Stimulated activated effector memory CD8-positive, alpha-beta T cell treated with anti-CD3 and anti-CD28 coated beads, Interleukin-12 subunit alpha, Interleukin-12 subunit beta, amount 100 ng/mL, for 72 hours (primary cell): ENCODE measurements around the gene TBXT.

Experiments
- ATAC-seq: fragments of 150-1000 bp; cut with Tn5 transposase; 2 replicates; pipeline ENCODE4 v1.10.0; 2021
- DNase-seq, 2 donors: peaks; one replicate each; pipeline ENCODE4 v3.0.0; 2021 to 2022; ENCODE audit warnings: low spot score in 2 of 2
- H3K27ac Mint-ChIP-seq: one replicate; pipeline ENCODE4 v1.8.0; 2022; ENCODE audit warnings: mild to moderate bottlenecking, mixed read lengths
- H3K36me3 Mint-ChIP-seq: one replicate; pipeline ENCODE4 v1.8.0; 2022; ENCODE audit warnings: mild to moderate bottlenecking, mixed read lengths
- H3K4me1 Mint-ChIP-seq: one replicate; pipeline ENCODE4 v1.8.0; 2022; ENCODE audit warnings: mixed read lengths
- H3K4me3 Mint-ChIP-seq: one replicate; pipeline ENCODE4 v1.8.0; 2022; ENCODE audit warnings: mild to moderate bottlenecking, mixed read lengths
- H3K9me3 Mint-ChIP-seq: one replicate; pipeline ENCODE4 v1.8.0; 2022; ENCODE audit warnings: mixed read lengths

The TBXT gene, protein sequence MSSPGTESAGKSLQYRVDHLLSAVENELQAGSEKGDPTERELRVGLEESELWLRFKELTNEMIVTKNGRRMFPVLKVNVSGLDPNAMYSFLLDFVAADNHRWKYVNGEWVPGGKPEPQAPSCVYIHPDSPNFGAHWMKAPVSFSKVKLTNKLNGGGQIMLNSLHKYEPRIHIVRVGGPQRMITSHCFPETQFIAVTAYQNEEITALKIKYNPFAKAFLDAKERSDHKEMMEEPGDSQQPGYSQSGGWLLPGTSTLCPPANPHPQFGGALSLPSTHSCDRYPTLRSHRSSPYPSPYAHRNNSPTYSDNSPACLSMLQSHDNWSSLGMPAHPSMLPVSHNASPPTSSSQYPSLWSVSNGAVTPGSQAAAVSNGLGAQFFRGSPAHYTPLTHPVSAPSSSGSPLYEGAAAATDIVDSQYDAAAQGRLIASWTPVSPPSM

DNA sequence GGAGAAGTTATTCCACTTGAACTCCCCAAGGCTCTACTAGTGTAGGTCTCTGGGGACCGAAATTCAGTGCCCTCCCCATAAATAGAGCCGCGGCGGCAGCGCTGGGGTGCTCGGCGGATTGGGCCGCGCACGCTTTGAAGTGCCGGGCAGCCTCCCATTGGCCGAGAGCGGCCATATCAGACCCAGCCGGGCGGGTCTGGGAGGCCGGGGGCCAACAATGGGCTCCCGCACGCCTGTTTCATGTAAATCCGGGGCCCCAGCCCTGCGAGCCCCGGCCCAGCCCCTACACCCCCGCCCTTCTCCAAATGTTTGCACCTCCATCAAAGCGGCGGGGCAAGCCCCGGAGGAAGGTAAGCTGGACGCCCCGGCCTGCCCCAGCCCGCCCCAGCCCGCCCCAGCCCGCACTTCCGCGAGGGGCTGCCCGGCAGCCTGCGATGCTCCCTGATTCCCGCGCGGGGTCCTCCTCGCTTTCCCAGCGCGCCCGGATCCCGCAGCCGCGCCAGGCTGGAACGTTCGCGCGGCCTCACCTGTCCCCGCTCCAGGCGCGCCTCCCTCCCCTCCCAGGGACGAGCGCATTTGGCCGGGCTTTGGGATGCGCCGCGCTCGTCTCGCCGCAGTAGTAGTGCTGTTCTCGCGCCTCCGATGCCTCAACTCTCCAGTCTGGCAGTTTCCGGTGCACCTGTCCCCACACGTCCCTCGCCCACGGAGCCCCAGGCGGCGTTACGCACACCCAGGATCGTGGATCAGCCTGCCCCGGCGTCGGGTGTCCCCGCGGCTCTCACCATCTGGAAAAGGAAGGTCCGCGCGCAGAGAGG is at the start of gene TBXT:
Gene TBXT (minus strand): TSS at position 51 of the 815 bp plus-strand sequence. CDS start 260 bp downstream, outside the sequence.
- H3K4me1 Mint-ChIP-seq: peaks cover 8% of the 10 kb centered on the region
- DNase-seq (no peak), ATAC-seq (no peak)
- no peak within 1 kb of the TSS for H3K27ac Mint-ChIP-seq
- no peaks in the 10 kb centered on the region for H3K9me3 Mint-ChIP-seq
- peak within 1 kb of the TSS; percentile 63 for H3K4me3 Mint-ChIP-seq
- H3K36me3 Mint-ChIP-seq: no peaks in the 10 kb centered on the region

DNA sequence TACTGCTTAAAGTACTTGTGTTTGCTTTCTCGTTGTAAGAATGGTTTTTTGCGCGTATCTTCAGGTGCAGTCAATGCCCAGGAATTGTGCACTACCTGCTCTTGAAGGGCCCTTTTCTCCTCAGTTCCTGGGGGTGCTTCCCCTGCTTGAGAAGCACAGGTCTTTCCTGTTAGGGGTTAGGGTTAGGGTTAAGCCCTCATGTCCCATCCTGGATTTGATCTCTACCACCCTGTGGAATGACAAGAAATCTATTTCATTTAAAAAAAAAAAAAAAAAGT is 39.6 kb upstream of the TBXT start:
- Mint-ChIP-seq H3K9me3 (peaks cover 3% of the 10 kb centered on the region), H3K27ac (no peak overlapping the region), H3K4me3 (no peak overlapping the region), H3K4me1 (no peaks in the 10 kb centered on the region), H3K36me3 (no peaks in the 10 kb centered on the region)
- ATAC-seq (no peak), DNase-seq (no peak)

DNA sequence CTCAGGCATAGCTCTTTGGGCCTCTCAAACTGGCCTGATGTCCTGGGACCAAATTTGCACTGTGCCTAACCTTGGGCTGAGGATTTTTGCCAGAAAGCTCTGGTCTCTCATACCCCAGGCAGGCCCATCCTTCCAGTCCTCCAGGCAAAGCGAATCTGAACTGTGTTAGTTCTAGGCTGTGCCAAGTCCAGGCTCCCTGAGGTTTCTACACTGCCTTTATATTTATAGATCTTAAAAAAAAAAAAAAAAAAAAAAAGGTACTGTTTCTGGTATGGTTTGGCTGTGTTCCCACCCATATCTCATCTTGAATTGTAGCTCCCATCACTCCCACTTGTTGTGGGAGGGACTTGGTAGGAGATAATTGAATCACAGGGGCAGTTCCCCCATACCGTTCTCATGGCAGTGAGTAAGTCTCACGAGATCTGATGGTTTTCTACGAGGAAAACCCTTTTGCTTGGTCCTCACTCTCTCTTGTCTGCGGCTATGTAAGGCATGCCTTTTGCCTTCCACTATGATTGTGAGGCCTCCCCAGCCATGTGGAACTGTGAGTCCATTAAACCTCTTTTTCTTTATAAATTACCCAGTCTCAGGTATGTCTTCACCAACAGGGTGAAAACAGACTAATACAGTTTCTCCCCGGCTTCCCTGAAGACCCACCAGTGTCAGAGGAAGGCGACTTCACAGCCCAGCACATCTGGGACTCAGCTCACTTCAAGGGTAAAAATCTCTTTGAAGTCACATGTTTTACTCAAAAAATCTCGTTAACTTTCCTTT is 39.0 kb upstream of the TBXT start:
- H3K36me3 Mint-ChIP-seq: no peaks in the 10 kb centered on the region
- H3K27ac Mint-ChIP-seq: no peak overlapping the region
- ATAC-seq: no peak
- no peaks in the 10 kb centered on the region for H3K4me1 Mint-ChIP-seq
- DNase-seq: no peak
- no peak overlapping the region for H3K4me3 Mint-ChIP-seq
- peaks cover 3% of the 10 kb centered on the region for H3K9me3 Mint-ChIP-seq

DNA sequence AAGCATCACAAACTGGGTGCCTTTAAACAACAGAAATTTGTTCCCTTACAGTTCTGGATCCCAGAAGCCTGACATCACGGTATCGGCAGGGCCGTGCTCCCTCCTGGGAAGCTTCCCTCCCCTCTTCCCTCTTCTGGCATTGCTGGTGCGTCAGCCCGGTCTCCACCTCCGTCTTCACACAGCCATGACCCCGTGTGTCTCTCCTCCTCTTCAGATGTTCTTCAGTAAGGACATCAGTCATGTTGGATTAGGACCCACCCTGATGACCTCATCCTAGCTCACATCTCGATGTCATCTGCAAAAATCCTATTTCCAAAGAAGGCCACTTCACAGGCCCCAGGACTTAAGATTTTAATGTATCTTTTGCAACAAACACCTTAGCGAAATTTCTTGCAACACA is 38.4 kb upstream of the TBXT start:
- DNase-seq (no peak), ATAC-seq (no peak)
- Mint-ChIP-seq H3K4me3 (no peak overlapping the region), H3K9me3 (peaks cover 1% of the 10 kb centered on the region), H3K4me1 (no peaks in the 10 kb centered on the region), H3K36me3 (no peaks in the 10 kb centered on the region), H3K27ac (no peak overlapping the region)

DNA sequence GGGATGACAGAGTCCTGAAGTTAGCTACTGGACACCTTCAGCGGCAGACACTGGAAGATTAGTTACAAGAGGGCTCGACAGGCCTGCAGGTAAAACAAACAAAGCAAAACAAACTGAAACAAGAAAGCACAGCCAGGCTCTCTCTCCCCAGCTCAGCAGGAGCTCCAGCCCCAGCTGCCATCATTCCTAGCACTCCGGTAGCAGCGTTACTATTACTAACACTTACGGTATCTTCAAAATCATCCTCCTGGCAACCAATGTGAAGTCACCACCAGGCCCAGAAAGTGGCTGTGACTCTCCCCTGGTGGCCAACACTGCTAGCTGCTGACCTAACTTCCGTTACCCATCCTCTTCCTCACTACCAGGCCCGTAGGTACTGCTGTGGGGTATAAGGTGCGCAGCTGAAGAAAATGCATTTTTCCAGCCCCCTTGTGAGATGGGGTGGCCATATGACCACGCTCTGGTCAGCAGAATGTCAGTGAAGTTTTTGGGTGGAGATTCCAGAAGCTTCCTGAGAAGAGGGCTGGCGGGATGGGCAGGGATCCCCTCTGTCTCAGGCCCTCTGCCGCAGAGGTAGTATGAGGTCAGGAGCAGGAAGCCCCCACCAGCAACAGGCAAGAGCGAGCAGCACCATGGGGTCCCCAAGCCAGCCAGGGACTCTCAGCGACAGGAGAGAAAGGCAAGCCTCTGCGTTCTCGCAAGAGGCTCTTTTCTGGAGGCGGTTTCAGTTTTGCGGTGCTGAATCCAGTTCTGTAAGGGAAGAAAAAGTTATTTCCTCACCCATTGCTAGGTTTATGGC is 37.4 kb upstream of the TBXT start:
- H3K36me3 Mint-ChIP-seq: no peaks in the 10 kb centered on the region
- H3K9me3 Mint-ChIP-seq: no peaks in the 10 kb centered on the region
- no peaks in the 10 kb centered on the region for H3K4me1 Mint-ChIP-seq
- H3K27ac Mint-ChIP-seq: no peak overlapping the region
- no peak for ATAC-seq
- DNase-seq: no peak
- no peak overlapping the region for H3K4me3 Mint-ChIP-seq

DNA sequence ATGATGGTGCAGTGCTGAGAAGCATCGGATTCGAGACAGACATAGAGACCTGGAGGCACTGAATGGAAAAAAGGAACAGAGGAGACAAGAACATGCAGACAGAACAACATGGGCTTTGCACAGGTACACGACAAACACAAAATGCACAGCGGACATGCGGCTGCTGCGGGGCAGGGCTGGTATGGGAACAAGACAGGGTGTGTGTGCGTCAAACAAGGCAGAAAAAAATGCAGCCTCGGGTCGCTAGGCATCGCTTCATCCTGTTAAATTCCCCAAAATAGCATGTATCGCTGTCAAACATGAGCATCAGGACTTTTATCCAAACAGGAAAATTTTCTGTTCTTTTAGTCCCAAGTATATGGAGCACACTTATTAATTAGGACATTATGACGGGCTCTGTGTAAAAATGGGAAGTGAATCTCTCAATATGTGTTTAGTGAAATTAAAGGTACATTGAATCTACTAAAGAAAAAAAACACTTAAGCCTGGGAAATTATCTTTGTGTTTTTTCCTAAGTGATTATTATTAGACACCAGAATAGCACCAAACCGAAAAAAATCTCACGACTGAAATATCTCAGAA is 36.1 kb upstream of the TBXT start:
- DNase-seq (no peak), ATAC-seq (no peak)
- H3K4me1 Mint-ChIP-seq: no peaks in the 10 kb centered on the region
- no peaks in the 10 kb centered on the region for H3K36me3 Mint-ChIP-seq
- no peak overlapping the region for H3K27ac Mint-ChIP-seq
- H3K9me3 Mint-ChIP-seq: no peaks in the 10 kb centered on the region
- H3K4me3 Mint-ChIP-seq: no peak overlapping the region

DNA sequence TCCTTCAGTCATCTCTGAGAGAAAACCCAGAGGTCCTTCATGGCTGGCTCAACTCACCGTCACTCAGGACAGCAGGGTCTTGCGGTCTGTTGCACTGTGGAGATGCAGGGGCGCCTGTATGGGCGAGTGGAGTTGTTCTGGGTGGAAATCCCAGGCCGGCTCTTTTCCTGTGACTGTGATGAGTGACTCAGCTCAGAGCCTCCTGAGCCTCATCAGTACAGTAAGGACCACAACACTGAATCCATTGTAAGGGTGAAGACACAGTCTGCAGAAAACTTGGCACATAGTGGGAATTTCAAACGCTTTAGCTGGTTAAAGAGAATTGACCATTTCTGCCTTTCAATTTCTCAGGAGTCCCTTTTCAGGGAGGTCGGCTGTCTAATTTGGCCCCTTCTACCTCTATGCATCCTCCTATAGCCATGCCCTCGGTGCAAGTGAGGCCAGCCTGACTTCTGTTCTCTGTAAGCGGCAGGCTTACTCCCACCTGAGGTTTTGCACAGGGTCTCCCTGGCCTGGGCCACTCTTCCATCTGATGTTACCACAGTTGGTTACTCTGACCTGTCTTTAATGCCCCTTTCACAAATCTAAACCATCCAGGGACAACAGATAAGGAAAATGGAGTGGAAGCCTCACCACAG is 35.5 kb upstream of the TBXT start:
- Mint-ChIP-seq H3K9me3 (no peaks in the 10 kb centered on the region), H3K36me3 (no peaks in the 10 kb centered on the region), H3K4me1 (no peaks in the 10 kb centered on the region), H3K4me3 (no peak overlapping the region), H3K27ac (no peak overlapping the region)
- no peak for DNase-seq
- no peak for ATAC-seq

DNA sequence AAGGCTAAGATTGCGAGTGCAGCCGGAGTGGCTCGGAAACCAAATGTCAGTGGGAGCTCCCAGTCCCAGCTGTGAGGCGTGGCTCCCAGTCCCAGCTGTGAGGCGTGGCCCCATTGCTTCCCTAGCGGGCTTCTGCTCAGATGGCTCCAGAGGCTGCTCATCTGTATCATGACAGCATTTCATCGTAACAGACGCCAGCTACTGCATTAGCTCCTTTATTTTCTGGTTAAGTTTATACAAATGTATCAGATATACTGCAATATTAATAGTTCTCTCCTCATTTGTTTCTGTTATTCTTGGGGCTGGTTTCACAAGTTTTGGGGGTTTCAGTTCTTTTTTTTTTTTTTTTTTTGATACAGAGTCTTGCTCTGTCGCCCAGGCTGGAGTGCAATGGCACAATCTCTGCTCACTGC is 34.7 kb upstream of the TBXT start:
- Mint-ChIP-seq H3K4me3 (no peak overlapping the region), H3K36me3 (no peaks in the 10 kb centered on the region), H3K27ac (no peak overlapping the region), H3K4me1 (no peaks in the 10 kb centered on the region), H3K9me3 (no peaks in the 10 kb centered on the region)
- DNase-seq (no peak), ATAC-seq (no peak)

DNA sequence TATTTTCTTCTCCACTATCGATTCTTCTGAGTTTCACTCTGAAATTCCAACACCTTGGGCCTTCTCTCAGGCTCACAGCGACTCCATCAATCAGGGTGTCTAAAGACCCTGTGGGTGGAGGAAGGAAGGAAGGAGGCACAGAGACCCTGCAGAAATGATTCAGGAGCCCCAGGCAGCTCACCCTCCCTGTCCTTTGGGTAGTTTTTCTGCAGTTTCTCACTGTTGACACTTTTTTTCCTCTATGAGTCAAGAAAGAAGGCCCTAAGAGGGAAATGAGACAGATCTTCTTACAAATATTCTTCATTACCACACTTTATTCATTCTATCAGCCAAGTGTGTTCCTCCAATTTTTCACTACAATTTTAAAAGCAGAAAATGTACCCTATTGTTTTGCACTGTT is 34.2 kb upstream of the TBXT start:
- ATAC-seq (no peak), DNase-seq (no peak)
- H3K9me3 Mint-ChIP-seq: no peaks in the 10 kb centered on the region
- H3K4me1 Mint-ChIP-seq: no peaks in the 10 kb centered on the region
- H3K36me3 Mint-ChIP-seq: no peaks in the 10 kb centered on the region
- H3K27ac Mint-ChIP-seq: no peak overlapping the region
- no peak overlapping the region for H3K4me3 Mint-ChIP-seq

DNA sequence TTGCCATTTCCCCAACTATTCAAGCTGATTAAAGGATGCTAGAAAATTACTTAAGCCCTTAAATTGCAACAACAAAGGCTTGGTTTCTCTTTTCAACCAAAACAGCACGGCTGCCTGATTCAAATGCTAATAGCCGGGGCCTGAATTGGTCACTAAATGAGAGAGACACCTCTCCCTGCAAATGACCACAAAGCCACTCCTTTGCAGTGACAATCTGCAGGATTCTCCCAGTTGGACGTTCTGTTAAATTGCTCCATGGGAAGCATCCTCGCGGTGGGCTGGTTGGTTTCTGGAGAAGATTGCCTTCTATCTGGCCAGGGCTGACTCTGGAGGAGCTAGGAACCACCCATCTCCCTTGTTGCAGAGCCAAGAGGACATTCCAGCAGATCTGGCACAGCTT is 29.7 kb upstream of the TBXT start:
- no peaks in the 10 kb centered on the region for H3K9me3 Mint-ChIP-seq
- no peak for ATAC-seq
- H3K4me1 Mint-ChIP-seq: no peaks in the 10 kb centered on the region
- H3K4me3 Mint-ChIP-seq: no peak overlapping the region
- H3K27ac Mint-ChIP-seq: no peak overlapping the region
- no peaks in the 10 kb centered on the region for H3K36me3 Mint-ChIP-seq
- no peak for DNase-seq

DNA sequence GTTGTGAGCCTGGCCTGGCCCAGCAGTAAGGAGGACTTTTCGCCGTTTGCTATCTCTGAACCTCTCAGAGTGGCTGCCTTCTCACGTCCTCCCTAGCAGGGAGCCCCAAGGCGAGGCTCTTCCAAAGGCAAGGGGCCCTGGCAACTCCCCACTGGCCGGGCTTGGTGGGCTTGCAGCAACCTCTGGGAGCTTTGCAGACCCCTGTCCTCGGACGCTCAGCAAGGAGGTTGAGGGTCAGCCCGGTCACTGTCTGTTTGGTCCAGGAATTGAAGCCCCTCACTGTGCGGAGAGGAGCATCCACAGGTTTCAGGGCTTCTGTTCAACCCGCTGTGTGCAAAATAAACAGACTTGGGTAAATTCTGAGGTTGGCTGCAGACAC is 28.2 kb upstream of the TBXT start:
- no peaks in the 10 kb centered on the region for H3K9me3 Mint-ChIP-seq
- H3K27ac Mint-ChIP-seq: no peak overlapping the region
- ATAC-seq (peak; percentile 16), DNase-seq (no peak)
- no peaks in the 10 kb centered on the region for H3K36me3 Mint-ChIP-seq
- H3K4me3 Mint-ChIP-seq: no peak overlapping the region
- H3K4me1 Mint-ChIP-seq: no peaks in the 10 kb centered on the region

DNA sequence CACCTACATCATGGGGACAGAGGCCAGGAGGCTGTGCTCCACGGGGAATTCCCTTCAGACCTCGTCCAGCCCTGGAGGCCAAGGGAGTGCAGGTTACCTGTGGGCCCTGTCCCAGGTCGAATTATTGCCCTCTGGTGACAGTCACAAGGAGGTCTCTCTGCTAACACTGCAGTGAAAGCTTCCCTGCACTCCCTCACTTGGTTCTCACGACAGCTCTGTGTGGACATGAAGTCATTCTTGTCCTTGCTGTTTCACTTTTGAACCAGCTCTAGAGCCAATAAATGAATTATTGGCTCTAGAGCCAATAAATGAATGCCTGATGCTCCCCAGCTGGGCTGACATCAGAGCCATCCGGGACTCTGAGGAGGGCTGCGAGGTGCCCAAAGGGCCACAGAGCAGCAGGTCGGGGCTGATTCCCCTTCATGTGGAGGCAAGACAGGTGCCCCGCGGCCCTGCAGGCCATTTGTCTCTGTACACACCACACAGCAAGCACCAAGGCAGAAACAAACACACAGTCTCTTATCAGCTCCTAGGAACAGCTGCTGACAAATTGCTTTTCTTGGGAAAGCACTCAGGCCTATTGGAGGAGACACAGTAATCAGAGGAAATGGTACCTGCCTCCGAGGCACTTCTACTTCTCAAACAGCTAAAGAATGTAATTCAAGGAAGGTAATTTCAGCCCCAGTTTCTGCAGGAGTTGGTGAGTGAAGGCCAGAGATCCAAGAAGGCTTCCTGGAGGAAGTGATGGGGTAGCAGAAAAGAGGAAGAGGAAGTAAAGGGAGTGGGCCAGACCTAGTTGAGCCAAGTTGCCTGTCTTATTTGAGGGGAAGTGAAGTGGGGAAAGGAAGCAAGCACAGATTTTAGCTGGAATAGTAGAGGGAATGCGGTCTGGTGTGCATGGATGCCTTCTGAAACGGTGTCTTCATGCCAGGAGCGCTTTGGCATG is 27.5 kb upstream of the TBXT start:
- ATAC-seq (peak; percentile 8), DNase-seq (no peak)
- Mint-ChIP-seq H3K4me1 (no peaks in the 10 kb centered on the region), H3K36me3 (no peaks in the 10 kb centered on the region), H3K27ac (no peak overlapping the region), H3K4me3 (no peak overlapping the region), H3K9me3 (no peaks in the 10 kb centered on the region)

DNA sequence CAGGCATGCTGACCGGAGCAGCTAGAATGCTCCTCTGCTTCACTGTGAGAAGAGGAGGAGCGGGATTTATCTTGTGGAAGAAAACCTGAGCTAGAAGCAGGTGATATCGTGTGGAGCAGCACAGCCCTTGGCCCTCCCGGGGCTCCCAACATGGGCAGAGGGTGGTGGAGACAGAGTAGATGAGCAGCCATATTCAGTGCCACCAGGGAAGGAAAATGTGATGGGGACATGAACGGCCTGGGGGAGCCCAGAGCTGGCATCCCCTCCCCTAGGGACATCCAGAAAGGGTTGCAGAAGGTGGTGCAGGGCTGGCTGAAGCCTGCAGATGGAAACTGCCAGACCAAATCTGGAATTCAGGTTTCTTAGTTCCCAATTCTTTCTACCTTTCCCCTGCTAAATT is 24.9 kb upstream of the TBXT start:
- DNase-seq (no peak), ATAC-seq (no peak)
- no peak overlapping the region for H3K4me3 Mint-ChIP-seq
- no peak overlapping the region for H3K27ac Mint-ChIP-seq
- H3K9me3 Mint-ChIP-seq: no peaks in the 10 kb centered on the region
- H3K4me1 Mint-ChIP-seq: no peaks in the 10 kb centered on the region
- H3K36me3 Mint-ChIP-seq: no peaks in the 10 kb centered on the region
